Activated CD8-positive, alpha-beta memory T cell treated with anti-CD3 and anti-CD28 coated beads, Interleukin-2, amount 50 U/mL, for 1 hour (primary cell): ENCODE measurements around the gene UBAC2.

ENCODE experiments used
- DNase-seq: peaks from one replicate; pipeline ENCODE4 v3.0.0-alpha.2; 2020; ENCODE audit errors: extremely low read depth

The UBAC2 gene

DNA sequence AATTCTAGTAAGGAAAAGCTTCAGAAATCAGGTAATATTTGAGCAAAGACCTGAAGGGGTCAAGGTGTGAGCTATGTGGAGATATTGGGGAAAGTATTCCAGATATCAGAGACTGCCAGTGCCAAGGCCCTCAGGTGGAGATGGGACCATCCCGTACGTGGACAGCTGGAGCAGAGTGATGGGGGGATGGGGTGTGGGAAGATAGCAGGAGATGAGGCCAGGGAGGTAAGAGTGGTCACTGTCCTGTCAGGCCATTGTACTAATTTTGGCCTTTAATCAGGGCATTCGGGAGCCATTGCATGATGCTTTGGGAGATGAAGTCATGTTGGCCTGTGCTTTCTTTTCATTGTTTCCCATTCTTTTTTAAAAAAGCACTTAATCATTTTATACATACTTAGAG, 70.6 kb downstream of the UBAC2 start:
- DNase-seq, result no peak

DNA sequence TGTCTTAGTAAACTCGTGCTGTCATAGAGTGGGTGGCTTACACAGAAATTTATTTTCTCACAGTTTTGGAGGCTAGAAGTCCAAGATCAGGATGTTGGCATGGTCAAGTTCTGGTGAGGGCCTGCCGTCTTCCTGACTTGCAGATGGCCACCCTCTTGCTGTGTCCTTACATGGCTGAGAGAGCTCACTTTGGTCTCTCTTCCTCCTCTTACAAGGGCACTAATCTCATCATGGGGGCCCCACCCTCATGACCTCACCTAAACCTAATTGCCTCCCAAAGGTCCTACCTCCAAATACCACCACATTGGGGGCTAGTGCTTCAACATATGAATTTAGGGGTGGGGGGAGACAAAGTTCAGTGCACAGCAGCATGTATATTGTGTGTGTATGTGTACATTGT, 71.8 kb downstream of the UBAC2 start:
- DNase-seq, result no peak

DNA sequence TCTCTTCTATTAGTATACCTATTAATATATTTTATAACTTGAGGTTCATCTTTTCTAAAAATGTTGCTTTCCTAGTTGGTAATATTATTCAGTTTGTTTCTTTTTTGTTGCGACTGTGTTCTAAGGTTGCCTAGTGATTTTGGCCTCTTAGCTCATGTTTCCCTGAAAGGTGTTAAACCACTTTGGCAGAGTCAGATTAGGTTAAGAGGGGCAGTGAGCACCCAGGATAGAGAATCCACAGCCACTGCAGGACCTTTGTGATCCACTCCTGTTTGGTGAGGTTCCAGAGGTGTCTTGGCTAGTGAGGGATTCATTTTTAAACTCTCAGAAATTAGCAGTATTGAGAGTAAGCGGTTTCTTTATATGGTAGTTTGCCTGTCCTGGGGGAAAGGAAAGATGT, 72.5 kb downstream of the UBAC2 start:
- no peak for DNase-seq

DNA sequence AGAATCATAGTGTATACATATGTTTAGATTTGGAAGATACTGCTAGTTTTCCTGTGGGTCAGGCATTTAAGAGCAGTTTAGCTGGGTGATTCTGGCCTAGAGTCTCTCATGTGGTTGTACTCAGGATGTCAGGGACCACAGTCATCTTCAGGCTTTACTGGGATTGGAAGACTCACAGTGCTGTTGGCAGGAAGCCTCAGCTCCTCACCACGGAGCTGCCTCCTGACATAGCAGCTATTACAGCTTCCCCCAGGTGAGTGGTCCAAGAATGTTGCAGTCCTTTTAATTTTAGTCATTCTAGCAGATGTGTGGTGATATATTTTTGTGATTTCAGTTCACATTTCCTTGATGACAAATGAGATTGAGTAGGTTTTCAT, 74.4 kb downstream of the UBAC2 start:
- DNase-seq, result no peak

DNA sequence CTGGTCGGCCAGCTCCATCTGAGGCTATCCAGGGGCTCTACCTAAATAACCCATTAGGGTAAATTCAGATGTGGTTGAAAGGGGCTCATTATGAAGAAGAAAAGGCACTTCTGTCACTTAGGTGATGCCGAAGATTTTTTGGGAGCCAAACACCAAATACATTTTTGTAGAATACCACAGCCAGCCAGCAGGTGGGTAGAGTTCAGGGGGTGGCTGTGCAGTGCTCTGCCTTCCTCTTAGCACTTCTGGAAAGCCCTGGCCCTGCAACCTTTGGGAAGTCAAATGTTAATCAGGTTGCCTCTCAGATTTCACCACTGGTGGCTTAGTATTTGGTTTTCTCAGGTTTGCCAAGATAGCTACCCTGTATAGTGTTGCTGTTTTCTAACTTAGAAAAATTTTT, 76.1 kb downstream of the UBAC2 start:
- no peak for DNase-seq

DNA sequence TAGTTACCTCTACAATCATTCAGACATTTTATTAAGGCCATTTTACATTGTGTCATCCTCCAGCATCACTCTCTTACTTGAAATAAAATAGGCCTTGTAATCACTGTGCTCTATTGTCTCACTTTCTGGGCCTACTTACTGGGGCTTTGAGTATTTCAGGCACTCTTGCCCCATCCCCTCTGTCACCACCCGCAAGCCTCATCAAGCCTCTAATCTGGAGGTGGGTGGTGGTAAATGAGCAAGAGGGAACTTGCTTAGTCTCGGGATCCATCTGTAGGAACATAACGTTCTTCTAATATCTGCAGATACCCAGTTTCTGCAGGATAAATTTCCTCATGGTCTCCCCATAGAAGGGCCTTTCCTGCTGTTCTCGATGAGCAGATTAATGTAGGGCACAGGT, 77.0 kb downstream of the UBAC2 start:
- no peak for DNase-seq

DNA sequence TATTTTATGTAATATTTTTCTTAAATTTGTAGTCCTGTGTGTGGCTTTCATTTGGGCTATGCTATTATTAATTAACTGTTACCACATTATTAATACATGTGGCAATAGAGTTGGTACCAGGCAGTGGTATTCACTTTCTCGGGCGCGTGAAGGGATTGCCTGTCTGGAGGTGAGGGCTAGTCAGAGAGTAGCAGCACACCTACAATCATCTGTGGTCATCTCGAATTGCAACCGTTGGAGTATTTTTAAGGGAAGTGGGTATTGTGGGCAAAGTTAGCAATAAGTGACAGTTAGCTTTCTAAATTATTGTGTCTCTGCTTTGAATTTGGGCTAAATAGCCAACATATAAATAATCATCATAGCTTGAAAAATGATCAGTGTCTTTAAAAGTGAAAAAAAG, 77.5 kb downstream of the UBAC2 start:
- DNase-seq, result no peak

DNA sequence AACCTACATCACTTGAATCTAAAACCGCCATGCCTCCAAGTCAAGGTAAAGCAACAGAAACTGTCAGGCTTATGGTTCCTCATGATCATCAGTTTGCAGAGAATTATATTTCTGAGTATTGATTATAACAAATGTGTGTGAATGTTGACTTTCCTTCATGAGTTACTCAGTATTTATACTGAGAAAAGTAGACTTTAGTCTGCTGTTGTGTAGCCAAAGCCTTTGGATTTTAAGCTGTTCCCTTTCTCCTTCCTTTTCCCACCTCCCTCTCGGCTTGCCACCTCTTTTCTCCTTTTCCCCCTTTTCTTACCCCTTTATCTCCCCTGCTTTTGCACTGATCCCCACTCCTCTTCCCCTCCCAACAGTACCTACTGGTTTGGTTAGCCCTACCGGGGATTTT, 78.2 kb downstream of the UBAC2 start:
- no peak for DNase-seq

DNA sequence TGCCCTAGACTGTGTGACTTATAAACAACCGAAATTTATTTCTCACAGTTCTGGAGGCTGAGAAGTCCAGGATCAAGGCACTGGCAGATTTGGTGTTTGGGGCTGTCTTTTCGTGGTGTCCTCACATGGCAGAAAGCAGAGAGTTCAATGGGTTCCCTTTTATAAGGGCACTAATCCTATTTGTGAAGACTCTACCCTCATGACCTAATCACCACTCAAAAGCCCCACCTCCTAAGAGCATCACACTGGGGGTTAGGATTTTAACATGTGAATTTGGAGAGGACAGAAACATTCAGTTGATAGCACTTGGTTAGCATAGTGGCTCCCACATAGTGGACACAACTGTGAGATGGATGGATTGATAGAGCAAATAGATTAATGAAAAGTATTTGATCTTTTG, 79.0 kb downstream of the UBAC2 start:
- DNase-seq, result no peak

DNA sequence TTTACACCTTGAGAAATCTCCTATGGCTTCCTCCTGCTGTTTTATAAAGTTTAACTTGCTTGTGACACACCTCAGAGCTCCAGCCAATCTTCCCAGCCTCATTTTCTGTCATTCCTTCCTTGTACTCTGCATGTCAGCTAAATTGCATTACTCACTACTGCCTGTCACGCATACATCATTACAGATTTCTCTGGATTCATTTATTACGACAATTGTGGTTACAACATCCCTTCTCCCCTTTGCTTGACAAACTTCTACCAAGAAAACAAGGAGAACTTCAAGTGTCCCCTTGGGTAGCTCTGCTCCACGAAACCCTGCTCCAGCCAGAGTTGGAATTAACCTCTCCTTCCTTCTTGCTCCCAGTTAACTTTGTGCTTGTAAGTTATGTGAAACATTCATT, 79.5 kb downstream of the UBAC2 start:
- DNase-seq, result no peak

DNA sequence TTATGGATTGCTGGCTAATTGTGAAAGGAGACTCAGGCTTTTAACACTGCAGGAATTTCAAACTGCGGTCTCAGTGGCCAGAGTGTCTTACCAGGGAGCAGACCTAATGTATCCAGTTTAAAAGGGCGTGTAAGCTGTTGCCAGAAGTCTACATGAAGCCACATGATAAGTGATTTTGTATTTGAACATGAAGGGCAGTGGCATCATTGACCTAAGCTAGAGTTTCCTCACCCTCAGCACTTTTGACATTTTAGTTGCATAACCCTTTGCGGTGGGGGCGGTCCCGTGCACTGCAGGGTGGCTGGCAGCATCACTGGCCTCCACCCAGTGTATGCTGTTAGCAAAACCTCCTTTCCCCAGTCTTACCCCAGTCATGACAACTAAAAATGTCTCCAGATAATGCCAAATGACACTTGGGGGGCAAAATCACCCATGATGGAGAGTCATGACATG, 81.2 kb downstream of the UBAC2 start:
- DNase-seq, result no peak

DNA sequence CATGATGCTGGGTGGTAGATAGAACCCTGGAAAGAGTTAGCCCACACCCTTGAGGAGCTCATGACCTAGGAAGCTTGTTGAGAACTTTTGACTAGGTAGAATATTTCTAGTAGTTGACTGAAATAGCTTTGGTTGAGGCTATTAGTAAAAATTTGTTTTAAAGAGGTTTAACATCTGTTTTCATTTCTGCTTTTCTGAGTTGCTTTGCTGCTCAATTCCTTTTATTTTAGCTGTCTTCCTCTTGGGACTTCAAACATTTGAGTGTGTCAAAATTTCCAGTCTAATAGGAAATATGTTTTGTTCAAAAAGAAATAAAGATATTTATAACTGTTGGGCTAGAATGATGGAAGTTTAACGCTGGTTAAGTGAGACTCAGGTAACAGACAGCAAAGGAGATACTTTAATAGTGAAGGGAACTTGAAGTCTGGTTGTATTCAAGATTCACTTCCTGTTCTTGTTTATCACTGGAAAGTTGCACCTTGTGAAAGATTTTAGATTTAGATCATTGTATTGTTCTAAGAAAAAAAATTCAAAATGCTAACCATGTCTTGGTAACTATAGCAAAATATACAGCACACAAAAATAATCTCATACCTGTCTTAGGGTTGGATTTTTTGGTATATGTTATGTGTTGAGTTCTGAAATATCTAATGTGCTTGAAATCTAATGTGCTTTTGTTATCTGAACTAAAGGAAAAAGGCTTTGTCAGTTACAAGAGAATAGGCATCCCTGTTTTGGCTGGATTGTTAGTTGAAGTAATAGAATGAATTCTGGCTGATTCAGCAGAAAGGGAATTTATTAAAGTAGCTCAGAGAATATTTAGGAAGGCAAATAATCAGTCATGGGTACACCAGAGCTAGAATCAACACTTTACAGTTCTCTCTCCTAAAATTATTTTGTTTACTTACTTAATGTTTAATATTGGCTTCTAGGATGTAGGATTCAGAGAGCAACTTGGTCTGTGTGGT, 81.9 kb downstream of the UBAC2 start:
- DNase-seq, result no peak

DNA sequence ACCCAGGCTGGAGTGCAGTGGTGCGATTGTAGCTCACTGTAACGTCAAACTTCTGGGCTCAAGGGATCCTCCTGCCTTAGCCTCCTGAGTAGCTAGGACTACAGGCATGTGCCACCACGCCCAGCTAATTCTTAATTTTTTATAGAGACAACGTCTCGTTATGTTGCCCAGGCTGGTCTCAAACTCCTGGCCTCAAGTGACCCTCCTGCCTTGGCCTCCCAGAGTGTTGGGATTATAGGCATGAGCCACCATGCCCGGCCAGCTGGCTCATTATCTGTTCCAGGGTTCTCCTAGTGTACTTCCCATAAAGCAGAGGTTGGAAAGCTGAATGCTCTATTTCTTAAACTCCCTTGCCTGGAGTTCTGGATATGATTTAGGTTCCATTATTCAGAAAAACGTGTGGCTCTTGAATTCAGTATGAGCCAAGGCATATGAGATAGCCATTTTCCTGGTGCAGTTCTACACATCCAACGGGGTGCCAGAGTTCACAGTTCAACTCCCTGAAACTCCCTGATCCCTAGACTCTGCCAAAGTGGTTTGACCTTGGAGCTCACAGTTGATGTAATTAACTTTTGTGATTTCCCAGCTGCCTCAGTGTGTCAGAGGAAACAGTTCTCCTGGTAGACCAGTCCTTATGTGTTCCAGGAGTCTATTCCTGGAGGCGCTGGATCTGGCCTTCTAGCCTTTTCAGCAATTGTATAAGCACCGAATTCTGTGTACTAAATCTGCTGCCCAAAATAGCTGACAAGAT, 85.0 kb downstream of the UBAC2 start:
- no peak for DNase-seq

DNA sequence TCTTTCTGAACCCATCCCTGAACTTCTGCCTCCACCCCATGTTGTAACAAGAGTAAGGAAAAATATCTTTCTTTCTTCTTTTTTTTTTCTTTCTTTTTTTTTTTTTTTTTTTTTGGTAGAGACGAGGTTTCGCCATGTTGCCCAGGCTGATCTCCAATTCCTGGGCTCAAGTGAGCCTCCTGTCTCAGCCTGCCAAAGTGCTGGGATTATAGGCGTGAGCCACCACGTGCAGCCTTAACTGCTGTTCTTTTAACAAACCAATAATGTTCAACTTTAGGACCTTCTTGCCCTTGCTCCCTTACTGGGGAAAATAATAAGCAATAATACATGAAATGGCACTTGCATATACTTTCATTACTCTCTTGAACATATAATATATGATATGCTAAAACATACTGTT, 86.9 kb downstream of the UBAC2 start:
- DNase-seq, result no peak

DNA sequence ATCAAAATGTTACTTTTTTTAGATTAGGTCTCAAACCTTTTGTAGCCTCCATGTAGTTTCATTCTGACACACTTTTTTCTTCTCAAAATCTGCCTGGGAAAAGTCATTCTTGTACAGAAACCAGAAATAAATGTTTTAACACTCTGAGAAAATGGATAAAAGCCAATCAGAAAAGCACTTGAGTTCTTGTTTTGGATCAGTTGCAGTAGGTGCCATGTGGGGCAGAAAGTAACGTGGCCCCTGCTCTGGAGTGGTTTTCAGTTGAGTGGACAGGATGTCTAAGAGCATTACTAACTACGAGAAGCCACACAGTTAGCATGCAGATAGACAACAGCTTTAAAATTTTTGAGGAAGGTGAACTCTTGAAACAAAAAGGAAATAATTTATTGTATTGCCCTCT, 87.4 kb downstream of the UBAC2 start:
- DNase-seq, result no peak

DNA sequence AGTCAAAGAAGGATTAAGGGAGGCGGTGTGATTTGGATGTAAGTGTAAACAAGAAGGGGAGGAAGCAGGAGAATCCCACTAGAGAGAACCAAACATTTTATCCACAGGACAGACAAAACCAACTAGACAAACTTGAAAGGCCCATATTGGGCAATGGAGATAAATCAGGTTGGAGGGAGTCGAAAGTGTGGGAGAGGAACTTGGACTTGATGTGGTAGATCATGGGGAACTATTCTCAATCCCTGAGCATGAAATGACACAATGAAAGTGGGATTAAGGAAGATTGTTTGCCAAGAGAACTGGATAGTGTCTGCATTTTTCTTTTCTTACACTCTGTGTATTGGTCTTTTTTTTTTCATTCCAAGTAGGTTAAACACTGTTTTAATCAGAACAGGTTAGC, 88.6 kb downstream of the UBAC2 start:
- no peak for DNase-seq

DNA sequence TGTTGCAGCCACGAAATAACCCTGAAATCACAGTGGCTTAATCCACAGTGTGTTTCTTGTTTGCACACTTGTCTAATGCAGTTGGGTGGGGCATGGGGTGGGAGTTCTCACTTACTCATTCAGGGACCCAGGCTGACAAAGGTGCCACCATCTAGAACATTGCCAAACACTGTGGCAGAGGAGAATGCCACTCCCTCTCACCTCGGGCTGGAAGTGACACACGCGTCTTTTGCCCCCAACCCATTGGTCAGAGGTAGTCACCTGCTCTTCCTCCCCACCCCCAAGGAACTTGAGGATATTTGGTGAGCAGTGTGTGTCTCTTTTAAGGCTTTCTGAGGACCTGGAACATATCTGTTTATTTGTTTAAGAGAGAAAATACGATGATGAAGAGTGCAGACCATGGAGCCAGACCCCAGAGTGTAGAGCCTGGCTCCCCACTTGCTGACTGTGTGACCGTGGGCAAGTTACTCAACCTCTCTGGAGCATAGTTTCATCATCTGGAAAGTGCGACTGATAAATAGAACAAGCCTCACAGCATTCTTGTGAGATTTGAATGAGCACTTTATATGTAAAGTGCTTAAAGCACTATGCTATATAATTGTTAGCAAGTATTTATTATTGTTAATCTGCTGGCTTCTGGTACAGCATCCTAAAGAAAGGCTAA, 89.2 kb downstream of the UBAC2 start:
- peak; percentile 28 for DNase-seq

DNA sequence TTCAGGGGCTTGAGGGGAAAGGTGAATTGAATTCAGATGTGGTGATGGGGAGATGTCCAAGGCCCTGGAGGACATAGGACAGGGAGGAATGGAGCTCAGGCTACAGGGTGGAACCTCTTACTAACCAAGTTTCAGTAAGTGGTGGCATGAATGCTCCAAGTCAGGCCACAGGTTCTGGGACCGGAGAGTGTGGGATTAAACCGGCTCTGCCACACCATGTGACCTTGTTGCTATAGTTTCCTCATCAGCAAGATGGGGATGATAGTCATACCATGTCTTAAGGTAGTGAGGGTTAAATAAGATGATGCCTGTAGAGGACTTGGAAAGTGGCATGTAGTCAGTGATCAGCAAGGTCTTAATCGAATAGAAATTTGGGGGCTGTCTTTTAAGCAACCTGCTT, 90.2 kb downstream of the UBAC2 start:
- DNase-seq, result no peak

DNA sequence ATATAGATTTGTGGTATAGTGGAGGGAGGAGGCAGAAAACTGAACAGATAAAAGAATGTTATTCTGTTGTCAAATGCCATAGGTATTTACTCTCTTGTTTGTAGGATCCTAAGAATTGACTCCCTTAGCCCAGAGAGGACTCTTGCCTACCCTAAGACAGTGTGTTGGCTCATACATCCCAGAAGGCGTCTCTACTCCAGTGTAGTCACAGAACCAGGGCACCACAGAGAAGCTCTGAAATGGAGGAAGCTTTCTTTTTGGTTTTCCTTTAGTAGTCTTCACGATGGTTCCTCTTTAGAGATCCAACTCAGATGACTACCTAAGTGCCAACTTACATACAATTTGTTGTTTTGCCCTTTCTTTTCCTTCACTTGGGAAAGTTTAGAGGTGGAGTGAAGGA, 92.5 kb downstream of the UBAC2 start:
- DNase-seq, result no peak

DNA sequence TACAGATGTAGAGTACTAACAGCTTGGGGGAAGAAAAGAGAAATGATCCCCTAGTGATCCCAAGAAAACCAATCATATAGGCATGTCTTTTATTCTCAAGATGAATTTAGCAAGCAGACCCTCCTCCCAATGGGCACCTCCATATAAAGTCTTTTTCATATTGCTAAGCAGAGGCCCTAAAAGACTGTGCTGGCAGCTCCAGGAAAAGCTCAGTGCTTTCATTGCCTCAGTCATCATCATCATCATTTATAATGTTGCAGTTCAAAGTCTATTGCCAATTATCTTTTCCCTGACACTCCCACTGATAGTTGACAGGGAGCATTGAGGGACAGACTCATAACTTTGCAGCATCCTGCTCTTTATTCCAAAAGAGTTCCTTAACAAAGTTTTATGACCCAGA, 93.5 kb downstream of the UBAC2 start:
- DNase-seq, result no peak

DNA sequence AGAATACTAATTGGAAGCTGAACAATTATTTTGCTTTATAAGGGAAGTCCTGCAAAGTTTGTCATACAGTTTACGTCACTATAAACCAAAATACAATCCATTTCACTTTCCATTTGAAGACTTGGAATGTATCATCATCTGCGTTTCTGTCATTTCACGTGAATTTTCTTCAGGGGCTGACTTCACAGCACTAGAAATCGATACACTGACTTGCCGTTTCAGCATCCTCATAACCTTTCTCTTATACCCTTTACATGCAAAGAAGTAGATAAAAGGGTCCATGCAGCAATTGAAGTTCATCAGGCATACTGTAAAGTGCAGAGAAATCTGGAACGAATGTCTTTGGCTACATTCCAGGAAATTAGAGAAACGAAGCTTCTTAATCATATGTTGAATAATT, 94.3 kb downstream of the UBAC2 start:
- no peak for DNase-seq

DNA sequence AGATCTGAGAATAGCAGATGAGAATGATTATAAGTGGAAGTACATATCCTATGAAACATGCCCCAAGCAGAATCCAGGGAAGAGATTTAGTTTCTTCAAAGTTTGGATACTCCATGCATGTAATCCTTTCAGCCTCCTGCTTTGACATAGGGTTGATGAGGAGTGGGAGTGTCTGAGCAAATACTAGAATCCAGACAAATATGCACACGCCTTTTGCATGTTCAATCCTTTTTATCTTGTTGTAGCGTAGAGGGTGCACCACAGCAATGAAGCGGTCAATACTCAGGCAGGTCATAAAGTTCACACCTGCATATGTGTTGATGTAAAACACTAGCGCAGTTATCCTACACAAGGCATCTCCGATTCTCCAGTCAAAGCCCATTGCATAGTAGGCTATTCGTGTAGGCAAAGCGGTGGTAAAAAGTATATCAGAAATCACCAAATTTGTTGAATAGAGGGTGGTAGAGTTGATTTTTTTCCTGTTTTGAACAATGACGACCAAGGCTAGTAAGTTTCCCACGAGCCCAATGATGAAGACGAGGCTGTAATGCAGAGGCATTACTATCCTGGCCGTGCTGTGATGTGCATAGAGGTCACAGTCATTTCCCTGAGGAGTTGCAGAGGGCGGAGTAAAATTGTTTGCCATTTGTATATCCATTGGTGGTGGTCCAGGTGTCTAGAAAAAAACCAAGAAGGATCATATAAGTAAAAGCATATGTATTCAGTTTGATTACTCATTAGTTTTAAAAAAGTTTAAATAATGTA, 95.0 kb downstream of the UBAC2 start:
- no peak for DNase-seq
